GM18867 (cell line): ENCODE measurements around the gene HTR1E.
"Not testable (repeated sequence)": the region's sequence is repeated elsewhere in the genome, so short reads cannot be mapped to it uniquely, and the experiment has no call there.

Source experiments
- ATAC-seq: cut with Tn5 transposase; IDR thresholded peaks from one replicate; pipeline ENCODE4 v1.9.1; 2021; ENCODE audit warnings: mild to moderate bottlenecking, moderate library complexity; ENCODE audit not compliant: unreplicated experiment

HTR1E gene

DNA sequence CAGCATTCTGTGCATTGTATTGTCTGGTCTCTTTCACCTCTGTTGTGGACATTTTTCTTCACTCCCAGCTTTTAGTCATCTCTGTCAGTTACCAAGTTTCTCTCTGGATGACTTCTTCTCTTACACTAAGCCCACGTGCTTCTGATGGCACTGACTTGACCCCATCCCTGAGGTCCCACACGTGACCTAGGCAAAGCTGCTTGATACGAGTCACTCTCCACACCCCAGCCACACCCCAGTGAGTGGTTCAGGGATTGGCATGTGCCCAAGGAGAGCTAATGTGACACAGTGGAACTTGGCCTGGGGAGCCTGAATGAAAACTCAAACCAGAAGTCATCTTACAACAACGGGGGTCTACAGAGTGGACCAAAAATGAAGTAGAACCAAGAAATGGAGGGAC is 32.2 kb downstream of the HTR1E start:
- no peak for ATAC-seq

DNA sequence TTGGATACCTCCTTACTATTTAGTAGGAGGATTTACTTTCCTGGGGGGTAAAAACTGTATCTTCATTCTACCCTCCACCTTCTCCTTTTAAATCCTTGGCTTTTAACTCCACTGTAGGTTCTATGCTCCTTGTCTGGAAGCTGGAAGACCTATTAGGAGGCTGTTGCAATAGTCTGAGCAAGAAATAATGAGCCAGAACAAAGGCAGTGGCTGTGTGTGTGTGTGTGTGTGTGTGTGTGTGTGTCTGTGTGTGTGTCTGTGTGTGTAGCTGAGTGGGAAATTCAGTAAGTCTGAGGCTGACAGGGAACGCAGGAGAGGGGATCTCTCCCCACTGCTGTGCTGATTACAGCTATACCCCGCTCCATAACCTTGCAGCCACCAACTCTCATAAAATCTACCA is 35.8 kb downstream of the HTR1E start:
- ATAC-seq, result no peak

DNA sequence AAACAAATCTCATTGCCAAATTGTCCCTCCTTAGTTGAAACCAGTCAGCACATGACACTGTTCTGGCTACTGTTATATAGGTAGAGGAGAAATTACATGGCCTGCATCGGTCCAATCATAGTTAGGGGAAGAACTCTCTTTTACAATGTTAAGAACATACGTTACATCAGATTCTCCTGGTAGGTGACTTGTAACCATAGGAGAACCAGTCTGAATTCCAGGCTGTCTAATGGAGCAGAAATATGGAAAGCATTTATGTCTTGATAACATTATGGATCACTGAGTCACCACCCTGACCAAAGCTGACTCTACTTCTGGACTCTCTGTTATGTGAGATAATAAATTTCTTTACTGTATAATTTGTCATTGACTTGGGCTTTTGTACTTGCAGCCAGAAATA is 40.9 kb downstream of the HTR1E start:
- ATAC-seq, result no peak

DNA sequence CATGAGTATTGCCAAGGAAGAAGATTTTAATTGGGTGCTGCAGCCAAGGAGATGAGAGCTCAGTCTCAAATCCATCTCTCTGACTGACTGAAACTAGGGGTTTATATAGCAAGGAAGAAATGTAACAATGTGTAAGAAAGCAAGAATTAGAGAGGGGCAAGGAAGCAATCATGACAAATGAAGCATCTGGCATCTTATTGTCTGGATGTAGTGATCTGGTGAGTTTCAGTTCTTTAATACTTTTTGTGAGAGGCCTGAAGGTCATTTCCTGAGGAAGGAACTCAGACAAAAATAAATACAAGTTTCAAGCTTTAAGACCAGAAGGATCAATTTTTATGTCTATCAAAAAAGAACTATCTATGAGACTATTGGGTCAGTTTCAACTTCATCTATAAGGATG is 64.2 kb downstream of the HTR1E start:
- no peak for ATAC-seq

DNA sequence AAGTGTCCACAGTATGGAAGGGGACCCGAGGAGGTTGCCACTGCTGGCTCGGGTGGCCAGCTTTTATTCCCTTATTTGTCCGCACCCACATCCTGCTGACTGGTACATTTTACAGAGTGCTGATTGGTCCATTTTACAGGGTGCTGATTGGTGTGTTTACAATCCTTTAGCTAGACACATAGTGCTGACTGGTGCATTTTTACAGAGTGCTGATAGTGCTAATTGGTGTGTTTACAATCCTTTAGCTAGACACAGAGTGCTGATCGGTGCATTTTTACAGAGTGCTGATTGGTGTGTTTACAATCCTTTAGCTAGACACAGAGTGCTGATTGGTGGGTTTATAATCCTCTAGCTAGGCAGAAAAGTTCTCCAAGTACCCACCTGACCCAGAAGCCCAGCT is 65.1 kb downstream of the HTR1E start:
- ATAC-seq, result not testable (repeated sequence)

DNA sequence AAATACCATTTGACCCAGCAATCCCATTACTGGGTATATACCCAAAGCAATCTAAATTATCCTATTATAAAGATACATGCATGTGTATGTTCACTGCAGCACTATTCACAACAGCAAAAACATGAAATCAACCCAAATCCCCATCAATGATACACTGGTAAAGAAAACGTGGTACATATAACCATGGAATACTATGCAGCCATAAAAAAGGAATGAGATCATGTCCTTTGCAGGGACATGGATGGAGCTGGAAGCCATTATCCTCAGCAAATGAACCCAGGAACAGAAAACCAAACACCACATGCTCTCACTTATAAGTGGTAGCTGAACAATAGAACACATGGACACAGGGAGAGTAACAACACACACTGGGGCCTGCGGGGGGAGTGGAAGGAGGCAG is 69.2 kb downstream of the HTR1E start:
- not testable (repeated sequence) for ATAC-seq

DNA sequence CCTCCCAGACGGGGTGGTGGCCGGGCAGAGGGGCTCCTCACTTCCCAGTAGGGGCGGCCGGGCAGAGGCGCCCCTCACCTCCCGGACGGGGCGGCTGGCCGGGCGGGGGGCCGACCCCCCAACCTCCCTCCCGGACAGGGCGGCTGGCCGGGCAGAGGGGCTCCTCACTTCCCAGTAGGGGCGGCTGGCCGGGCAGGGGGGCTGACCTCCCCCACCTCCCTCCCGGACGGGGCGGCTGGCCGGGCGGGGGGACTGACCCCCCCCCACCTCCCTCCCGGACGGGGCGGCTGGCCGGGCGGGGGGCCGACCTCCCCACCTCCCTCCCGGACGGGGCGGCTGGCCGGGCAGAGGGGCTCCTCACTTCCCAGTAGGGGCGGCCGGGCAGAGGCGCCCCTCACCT is 72.3 kb downstream of the HTR1E start:
- not testable (repeated sequence) for ATAC-seq

DNA sequence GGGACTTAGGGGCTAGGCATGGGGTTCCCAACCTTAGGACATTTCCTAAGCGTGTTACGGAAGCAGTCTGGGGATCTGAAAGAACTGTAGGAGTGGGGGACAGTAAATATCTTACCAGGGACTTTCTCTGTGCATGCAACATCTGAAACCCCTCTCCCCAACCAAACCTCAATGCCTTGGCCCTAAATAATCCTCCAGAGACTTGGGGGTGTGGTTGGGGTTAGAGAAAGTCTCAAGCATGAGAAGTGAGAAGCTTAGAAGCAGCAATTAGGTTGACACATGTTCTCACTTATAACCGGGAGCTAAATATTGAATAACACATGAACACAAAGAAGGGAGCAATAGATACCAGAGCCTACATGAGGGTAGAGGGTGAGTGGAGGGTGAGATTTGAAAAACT is 74.7 kb downstream of the HTR1E start:
- no peak for ATAC-seq

DNA sequence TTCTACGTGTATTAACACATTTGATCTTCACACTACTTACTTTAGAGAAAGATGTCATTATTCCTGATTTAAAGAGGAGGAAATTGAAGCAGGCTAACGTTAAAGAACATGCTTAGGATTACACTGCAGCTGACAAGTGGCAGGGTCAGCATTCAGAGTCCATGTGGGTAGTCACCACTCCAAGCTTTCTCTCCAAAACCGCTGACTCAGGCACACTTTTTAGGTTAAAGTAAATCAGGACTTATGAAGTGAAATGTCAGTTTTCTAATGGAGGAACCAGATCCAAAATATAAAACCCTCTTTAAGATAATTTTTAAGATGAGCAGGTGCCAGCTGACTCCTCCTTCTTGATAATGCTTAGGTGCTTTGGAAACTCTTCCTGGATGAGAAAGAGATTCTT is 75.4 kb downstream of the HTR1E start:
- ATAC-seq, result no peak

DNA sequence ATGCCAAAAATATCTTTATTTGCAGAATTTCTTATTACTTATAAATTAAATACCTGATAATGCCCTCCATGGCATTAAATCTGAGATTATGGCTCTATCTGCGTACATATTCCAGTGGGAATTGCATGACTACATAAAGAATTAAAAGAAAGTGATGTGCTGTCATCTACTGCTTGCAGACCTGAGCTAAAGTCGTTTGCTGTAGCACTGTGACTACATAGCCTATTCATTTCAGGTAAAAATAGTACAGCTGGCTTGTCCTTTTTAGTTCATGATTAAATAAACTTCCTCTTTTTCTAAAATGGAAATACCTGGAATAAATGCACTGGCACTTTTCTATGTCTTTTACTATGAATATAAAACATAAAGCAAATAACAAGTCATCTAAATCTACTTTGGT is 79.4 kb downstream of the HTR1E start:
- ATAC-seq, result no peak

DNA sequence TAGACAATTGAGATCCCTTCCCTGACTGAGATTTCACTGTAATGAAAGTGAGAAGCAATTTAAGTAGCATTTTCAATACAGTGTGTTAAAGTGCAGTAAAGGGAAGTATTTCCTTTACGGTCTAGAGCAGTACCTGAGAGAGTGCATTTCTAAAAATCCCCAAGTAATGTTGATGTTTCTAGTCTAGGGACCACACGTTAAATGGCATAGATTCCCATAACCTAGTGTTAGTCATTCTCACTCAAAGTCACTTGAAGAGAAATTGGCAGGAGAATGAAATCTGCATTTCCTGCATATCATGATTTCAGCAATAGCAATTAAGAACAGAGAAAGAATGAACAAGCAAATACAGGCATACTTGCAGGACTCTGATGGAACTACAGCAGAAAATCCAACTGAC is 89.7 kb downstream of the HTR1E start:
- ATAC-seq, result no peak

DNA sequence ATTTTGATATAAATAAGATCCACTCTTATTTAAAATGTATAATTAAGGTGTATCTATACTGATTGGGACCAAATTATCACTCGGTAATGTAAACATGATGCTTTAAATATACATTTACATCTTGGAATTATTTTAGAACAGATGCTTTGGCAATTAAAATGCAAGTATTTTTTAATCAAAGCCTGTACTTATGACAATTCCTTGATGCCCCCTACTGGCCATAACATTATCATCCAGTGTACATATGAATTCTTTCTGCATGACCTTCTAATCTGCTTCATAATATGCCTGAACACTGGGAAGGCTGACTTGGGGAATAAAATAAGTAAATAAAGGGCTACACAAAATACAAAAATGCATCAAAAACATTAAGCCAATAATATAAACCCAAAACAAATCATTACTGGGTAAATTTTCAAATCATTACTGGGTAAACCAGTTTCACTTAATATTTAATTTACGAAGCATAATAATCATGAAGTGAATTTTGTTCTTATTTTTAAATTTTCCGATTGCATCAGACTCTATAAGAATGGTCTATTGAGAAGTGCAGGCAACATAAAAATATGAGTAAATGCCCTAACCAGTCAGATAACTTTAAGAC is 92.5 kb downstream of the HTR1E start:
- ATAC-seq, result peak; percentile 47

DNA sequence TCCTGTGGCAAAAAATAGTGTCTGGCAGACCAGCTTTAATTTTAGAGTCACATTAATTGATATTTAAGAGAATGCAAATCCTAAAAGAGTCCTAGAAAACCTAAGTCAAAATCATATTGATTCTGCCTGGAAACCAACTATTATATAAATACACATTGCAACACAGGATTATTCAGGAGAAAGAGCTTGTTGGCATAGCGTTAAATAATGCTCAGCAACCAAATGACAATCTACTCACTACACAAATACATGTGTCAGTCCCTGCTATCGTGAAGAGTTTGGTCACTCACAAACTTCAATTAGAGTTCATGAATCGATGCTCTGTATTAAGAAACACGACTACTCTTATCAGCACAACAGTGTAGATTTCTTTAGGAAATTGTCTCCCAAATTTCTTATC is 103.4 kb downstream of the HTR1E start:
- ATAC-seq, result no peak

DNA sequence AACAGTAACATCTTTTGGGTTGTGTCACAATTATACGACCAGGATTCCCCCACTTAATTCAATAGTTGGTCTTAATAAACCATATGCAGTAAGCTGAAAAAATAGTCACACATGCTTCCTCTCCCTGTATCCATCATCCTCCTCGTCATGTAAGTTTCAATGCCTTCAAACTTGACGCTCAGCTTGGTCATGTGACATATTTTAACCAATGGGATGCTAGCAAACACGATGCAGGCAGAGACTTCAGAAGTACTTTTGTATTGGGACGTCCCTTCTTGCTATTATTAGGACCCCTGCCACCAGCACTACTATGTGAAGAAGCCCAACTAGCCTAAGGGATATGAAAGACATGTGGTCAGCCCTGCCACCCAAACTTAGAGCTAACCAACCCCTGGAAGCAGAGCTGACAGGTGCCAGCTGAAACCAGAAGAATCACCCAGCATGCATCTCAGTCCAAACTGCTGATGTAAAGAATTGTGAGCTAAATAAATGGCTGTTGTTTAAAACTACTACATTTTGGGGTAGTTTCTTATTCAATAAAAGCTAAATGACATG is 108.3 kb downstream of the HTR1E start:
- no peak for ATAC-seq

DNA sequence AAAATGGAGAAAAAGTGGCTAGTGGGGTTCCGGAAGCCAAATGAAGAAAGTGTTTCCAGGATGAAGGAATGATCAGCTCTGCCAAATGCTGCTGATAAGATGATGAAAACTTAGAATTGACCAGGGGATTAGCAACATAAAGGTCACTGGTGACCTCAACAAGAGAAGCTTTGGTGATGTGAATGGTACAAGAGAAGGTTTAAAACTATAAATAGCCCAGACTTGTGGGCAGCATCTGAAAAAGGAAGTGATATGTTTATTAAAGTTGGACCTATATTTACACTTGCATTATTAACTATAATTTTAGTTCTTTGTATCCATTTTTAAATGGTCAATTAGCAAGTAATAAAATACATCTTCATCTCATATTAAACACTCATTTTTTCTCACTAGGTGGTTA is 112.5 kb downstream of the HTR1E start:
- peak; percentile 62 for ATAC-seq

DNA sequence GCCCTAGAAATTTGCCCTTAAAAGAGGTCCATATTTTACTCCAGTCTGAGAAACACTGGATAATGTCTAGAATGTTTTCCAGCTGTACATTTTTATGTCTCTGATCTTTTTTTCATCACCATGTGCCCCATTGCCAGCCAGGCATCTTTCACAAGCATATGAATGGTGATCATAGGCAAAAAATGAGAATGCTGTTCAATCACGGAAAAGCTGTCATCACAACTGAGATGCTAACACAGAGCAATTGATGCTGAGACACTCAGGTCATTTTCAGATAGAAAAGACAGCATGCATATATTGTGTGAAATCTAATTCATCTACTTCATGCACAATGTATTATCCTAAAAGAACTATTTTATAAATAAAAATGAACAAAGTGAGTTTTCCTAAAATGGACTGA is 116.0 kb downstream of the HTR1E start:
- ATAC-seq, result no peak

DNA sequence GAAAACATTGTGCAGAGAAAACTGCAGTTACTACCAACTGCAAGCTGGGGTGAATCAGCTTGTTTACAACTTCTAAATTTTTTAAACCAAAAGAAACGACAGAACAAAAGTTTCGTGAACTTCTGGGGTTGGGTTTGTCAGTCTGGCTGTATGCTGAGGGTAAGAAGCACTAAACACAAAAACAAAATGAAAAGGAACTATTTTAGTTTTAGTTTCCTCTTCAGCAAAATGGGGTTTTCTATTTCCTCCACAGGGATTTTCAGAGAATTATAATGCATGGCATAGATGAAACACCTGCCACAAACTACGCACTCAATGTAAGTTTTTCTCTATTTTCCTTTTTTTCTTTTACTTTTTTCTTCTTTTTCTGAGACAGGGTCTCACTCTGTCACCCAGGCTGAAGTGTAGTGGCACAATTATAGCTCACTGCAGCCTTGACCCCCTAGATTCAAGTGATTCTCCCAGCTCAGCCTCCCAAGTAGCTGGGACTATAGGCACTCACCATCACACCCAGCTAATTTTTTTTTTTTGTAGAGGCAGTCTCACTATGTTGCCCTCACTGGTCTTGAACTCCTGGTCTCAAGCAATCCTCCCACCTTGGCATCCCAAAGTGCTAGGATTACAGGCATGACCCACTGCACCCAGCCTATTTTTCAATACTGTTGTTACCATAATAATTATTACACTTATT is 117.0 kb downstream of the HTR1E start:
- ATAC-seq, result no peak

DNA sequence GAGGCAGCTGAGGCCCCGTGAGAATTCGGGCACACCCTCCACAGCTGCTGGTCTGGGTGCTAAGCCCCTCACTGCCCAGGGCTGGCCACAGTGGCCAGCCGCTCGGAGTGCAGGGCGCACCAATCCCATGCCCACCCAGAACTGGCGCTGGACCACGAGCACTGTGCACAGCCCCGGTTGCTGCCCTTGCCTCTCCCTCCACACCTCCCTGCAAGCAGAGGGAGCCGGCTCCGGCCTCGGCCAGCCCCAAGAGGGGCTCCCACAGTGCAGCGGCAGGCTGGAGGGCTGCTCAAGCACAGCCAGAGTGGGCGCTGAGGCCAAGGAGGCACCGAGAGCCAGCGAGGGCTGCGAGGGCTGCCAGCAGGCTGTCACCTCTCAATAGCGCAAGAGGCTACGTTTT is 122.6 kb downstream of the HTR1E start:
- ATAC-seq, result no peak

DNA sequence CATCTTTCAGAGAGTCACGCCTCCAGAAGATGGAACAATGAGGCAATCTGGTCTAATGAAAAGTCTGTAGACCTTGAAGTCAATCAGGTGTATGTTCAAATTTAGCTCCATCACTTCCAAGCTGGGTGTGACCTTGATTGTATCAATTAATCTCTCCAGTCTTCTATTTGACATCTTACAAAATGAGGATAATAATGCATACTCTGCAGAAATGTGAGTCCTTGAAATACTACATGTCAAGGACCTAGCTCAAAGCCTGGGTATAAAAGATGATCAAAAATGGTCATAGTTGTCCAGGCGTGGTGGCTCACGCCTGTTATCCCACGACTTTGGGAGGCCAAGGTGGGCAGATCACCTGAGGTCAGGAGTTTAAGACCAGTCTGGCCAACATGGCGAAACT is 127.8 kb downstream of the HTR1E start:
- no peak for ATAC-seq
